ENCODE results near the gene CRYGN.

CRYGN gene

GRCh38 chr7:151460474-151460855 is 20.5 kb upstream of the CRYGN start:
- no peak overlapping the region for H3K4me3 ChIP-seq (ENCODE audit: low read depth, low read length)

GRCh38 chr7:151459726-151460473 is 20.0 kb upstream of the CRYGN start:
- TF ChIP-seq CTCF (IDR thresholded peaks at IDR 0.05; ENCODE audit: borderline replicate concordance, insufficient read depth, low read depth, low read length): no peak
- H3K4me3 ChIP-seq (ENCODE audit: low read depth, low read length): no peak overlapping the region

More at GRCh38 chr7:151460474-151460855, 20.5 kb upstream of the CRYGN start:
- no peak for TF ChIP-seq CTCF (IDR thresholded peaks at IDR 0.05; ENCODE audit: borderline replicate concordance, insufficient read depth, low read depth, low read length)

- no peak for TF ChIP-seq CTCF (IDR thresholded peaks at IDR 0.05; ENCODE audit: borderline replicate concordance, insufficient read depth, low read depth, low read length)
- H3K4me3 ChIP-seq (ENCODE audit: low read depth, low read length): no peak overlapping the region
Observed at GRCh38 chr7:151457534-151457933, 17.6 kb upstream of the CRYGN start.

- H3K4me3 ChIP-seq (ENCODE audit: low read depth, low read length): no peak overlapping the region
- TF ChIP-seq CTCF (IDR thresholded peaks at IDR 0.05; ENCODE audit: borderline replicate concordance, insufficient read depth, low read depth, low read length): no peak
Observed at GRCh38 chr7:151456782-151457181, 16.8 kb upstream of the CRYGN start.

GRCh38 chr7:151456276-151456675 is 16.3 kb upstream of the CRYGN start:
- no peak overlapping the region for H3K4me3 ChIP-seq (ENCODE audit: low read depth, low read length)
- TF ChIP-seq CTCF (IDR thresholded peaks at IDR 0.05; ENCODE audit: borderline replicate concordance, insufficient read depth, low read depth, low read length): no peak

- no peak overlapping the region for H3K4me3 ChIP-seq (ENCODE audit: low read depth, low read length)
- no peak for TF ChIP-seq CTCF (IDR thresholded peaks at IDR 0.05; ENCODE audit: borderline replicate concordance, insufficient read depth, low read depth, low read length)
Observed at GRCh38 chr7:151455690-151456089, 15.7 kb upstream of the CRYGN start.

GRCh38 chr7:151454932-151455530 is 15.1 kb upstream of the CRYGN start:
- TF ChIP-seq CTCF (IDR thresholded peaks at IDR 0.05; ENCODE audit: borderline replicate concordance, insufficient read depth, low read depth, low read length): no peak

More at GRCh38 chr7:151454932-151455530, 15.1 kb upstream of the CRYGN start:
- H3K4me3 ChIP-seq (ENCODE audit: low read depth, low read length): no peak overlapping the region
